ENCODE results near the gene DNAJC18. TPM values are rescaled to one million over a fixed set of nuclear protein-coding genes. Genes with fewer than 3 reads are reported as not detected.

DNAJC18 gene
- total RNA-seq, 2 experiments from 2014 or later: 18.1 to 18.8 TPM

DNA sequence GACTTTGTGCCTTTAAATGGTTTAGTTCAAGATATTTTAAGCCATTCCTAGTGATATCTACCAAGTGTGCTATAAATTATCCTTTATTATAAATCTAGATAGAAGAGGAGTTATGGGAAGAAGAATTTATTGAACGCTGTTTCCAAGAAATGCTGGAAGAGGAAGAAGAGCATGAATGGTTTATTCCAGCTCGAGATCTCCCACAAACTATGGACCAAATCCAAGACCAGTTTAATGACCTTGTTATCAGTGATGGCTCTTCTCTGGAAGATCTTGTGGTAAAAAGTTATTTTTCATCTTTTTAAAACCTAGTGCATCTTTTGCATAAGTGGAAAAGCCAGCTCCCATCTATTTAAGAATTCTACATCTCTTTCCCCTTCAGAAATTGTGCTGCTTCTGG lies 74.9 kb downstream of the DNAJC18 start:
- Mint-ChIP-seq H3K36me3 (ENCODE audit: low read depth) (peaks cover 23% of the 10 kb centered on the region), H3K4me1 (ENCODE audit: low read depth) (peaks cover 15% of the 10 kb centered on the region), H3K9me3 (no peaks in the 10 kb centered on the region), H3K27me3 (ENCODE audit: low read depth) (no peaks in the 10 kb centered on the region), H3K27ac (peak overlapping the region; percentile 9), H3K4me3 (no peak overlapping the region)
- CTCF ChIA-PET: interaction anchor here (0.9 to 1.2 kb wide), 2 partner anchors 8 to 269 kb away, joined by 3 to 4 read pairs; no protein-coding TSS in a partner anchor
- intact Hi-C loops (cut with micrococcal nuclease): no loop called here
- no peak for DNase-seq

- no peak for DNase-seq
- Mint-ChIP-seq H3K36me3 (ENCODE audit: low read depth) (peaks cover 23% of the 10 kb centered on the region), H3K27ac (peak overlapping the region; percentile 9), H3K9me3 (no peaks in the 10 kb centered on the region), H3K4me1 (ENCODE audit: low read depth) (peaks cover 15% of the 10 kb centered on the region), H3K4me3 (no peak overlapping the region), H3K27me3 (ENCODE audit: low read depth) (no peaks in the 10 kb centered on the region)
- CTCF ChIA-PET: interaction anchor here (0.9 kb wide), 1 partner anchor 270 kb away, joined by 3 read pairs; no protein-coding TSS in a partner anchor
- intact Hi-C loops (cut with micrococcal nuclease): no loop called here
Observed at GRCh38 chr5:139363937-139364336, 75.4 kb downstream of the DNAJC18 start.

GRCh38 chr5:139361835-139362429 lies 77.4 kb downstream of the DNAJC18 start:
- Mint-ChIP-seq H3K27me3 (ENCODE audit: low read depth) (no peaks in the 10 kb centered on the region), H3K27ac (no peak overlapping the region), H3K4me1 (ENCODE audit: low read depth) (peaks cover 24% of the 10 kb centered on the region), H3K9me3 (no peaks in the 10 kb centered on the region), H3K36me3 (ENCODE audit: low read depth) (peaks cover 20% of the 10 kb centered on the region), H3K4me3 (no peak overlapping the region)
- DNase-seq: no peak
- intact Hi-C loops (cut with micrococcal nuclease): no loop called here
- CTCF ChIA-PET: no interaction called here

DNA sequence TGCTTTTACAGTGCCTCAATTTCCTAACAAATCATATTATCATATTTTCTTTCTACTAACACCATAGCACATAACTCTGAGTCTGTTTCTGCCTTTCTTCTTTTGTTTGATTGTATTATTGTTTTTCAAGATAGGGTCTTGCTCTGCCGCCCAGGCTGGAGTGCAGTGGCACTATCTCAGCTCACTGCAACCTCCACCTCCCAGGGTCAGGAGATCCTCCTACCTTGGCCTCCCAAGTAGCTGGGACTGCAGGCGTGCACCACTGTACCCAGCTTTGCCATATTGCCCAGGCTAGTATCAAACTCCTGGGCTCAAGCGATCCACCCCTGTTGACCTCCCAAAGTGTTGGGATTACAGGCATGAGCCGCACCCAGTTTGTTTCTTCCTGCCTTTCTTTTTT lies 78.9 kb downstream of the DNAJC18 start:
- intact Hi-C loops (cut with micrococcal nuclease): no loop called here
- Mint-ChIP-seq H3K4me1 (ENCODE audit: low read depth) (peaks cover 24% of the 10 kb centered on the region), H3K9me3 (no peaks in the 10 kb centered on the region), H3K27me3 (ENCODE audit: low read depth) (no peaks in the 10 kb centered on the region), H3K27ac (no peak overlapping the region), H3K4me3 (no peak overlapping the region), H3K36me3 (ENCODE audit: low read depth) (peaks cover 14% of the 10 kb centered on the region)
- DNase-seq: no peak
- CTCF ChIA-PET: no interaction called here

Other genes with a start within 250 kb of the DNAJC18 start
- 10 to 100 TPM; 21.4 to 29.6 TPM for gene SIL1, start 241.2 kb downstream of the DNAJC18 start, total RNA-seq
- 100 to 1,000 TPM; 137 to 164 TPM for gene MATR3, start 145.8 kb downstream of the DNAJC18 start, total RNA-seq
- gene PAIP2, start 97.7 kb downstream of the DNAJC18 start, total RNA-seq: 10 to 100 TPM; 68.8 to 74.3 TPM
- gene SLC23A1, start 56.2 kb downstream of the DNAJC18 start, total RNA-seq: under 1 TPM in 1 of 2 experiments, not detected in 1; 0.62 TPM
- 1 to 10 TPM; 2.0 to 2.8 TPM for gene MZB1, start 49.6 kb downstream of the DNAJC18 start, total RNA-seq
- 1 to 10 TPM; 1.1 to 1.2 TPM for gene PROB1, start 44.4 kb downstream of the DNAJC18 start, total RNA-seq
- 1 to 10 TPM; 6.0 to 7.4 TPM for gene SPATA24, start 35.4 kb downstream of the DNAJC18 start, total RNA-seq
- gene ECSCR, start 23.2 kb upstream of the DNAJC18 start, total RNA-seq: under 1 TPM; 0.74 to 0.81 TPM
- under 1 TPM; 0.14 to 0.37 TPM for gene SMIM33, start 31.5 kb upstream of the DNAJC18 start, total RNA-seq
- gene STING1, start 43.2 kb upstream of the DNAJC18 start, total RNA-seq: 100 to 1,000 TPM; 136 to 140 TPM
- gene UBE2D2, start 121.8 kb upstream of the DNAJC18 start, total RNA-seq: 100 to 1,000 TPM; 221 to 243 TPM
- gene CXXC5, start 208.8 kb upstream of the DNAJC18 start, total RNA-seq: 1 to 10 TPM; 1.2 to 1.7 TPM

Measured in activated naive CD4-positive, alpha-beta T cell treated with anti-CD3 and anti-CD28 coated beads for 36 hours (primary cell).